Measurements from ENCODE around the gene SLC6A1. TPM values are rescaled to one million over a fixed set of nuclear protein-coding genes. Genes with fewer than 3 reads are reported as not detected.

SLC6A1 gene
- total RNA-seq, 1 experiment from 2014 or later, result not detected

GRCh38 chr3:10992943-10993728, 588 bp downstream of the SLC6A1 start:
- Histone ChIP-seq H3K14ac (ENCODE audit: insufficient read depth, low read length) (no peak overlapping the region; the same call in 1 of the 2 replicates), H3K4me1 (ENCODE audit: insufficient read depth, low read length) (no peaks in the 10 kb centered on the region; the same call in 1 of the 2 replicates), H2BK5ac (ENCODE audit: insufficient read length, low read length) (no peak overlapping the region), H2BK120ac (ENCODE audit: low read depth, low read length, poor library complexity, severe bottlenecking) (no peak overlapping the region), H3K9me3 (ENCODE audit: control insufficient read depth, low read depth, low read length) (no peaks in the 10 kb centered on the region), H4K20me1 (ENCODE audit: control insufficient read depth, insufficient read depth, insufficient read length) (no peaks in the 10 kb centered on the region), H2BK12ac (ENCODE audit: insufficient read length, low read depth, low read length) (no peak overlapping the region), H4K91ac (ENCODE audit: insufficient read length, low read depth, low read length) (no peak overlapping the region), H3K27me3 (ENCODE audit: insufficient read depth, low read length) (peaks cover 26% of the 10 kb centered on the region; the same call in 1 of the 2 replicates), H3K9ac (ENCODE audit: extremely low read depth, insufficient read length, low read length) (no peak overlapping the region), H3K4me2 (ENCODE audit: insufficient read depth, insufficient read length, low read length) (peak overlapping the region; percentile 43), H4K5ac (ENCODE audit: insufficient read length, low read depth, low read length) (no peak overlapping the region), H3K23ac (ENCODE audit: insufficient read length, low read depth, low read length) (no peak overlapping the region), H3K23me2 (ENCODE audit: insufficient read length, low read depth, low read length, poor library complexity, severe bottlenecking) (peaks cover 5% of the 10 kb centered on the region), H3K27ac (ENCODE audit: insufficient read length, low read depth, low read length) (no peak overlapping the region), H3T11ph (ENCODE audit: low read length) (no peak overlapping the region), H3K4ac (ENCODE audit: low read depth, low read length) (no peak overlapping the region), H3K56ac (ENCODE audit: insufficient read length, low read depth, low read length) (no peak overlapping the region), H2BK15ac (ENCODE audit: low read depth, low read length) (no peak overlapping the region), H3K79me1 (ENCODE audit: insufficient read depth, low read depth, low read length, poor library complexity, severe bottlenecking) (no peaks in the 10 kb centered on the region), H2AK5ac (ENCODE audit: insufficient read length, low read length) (no peak overlapping the region), H4K8ac (replicated peaks; ENCODE audit: insufficient read length, low read depth, low read length) (no peak overlapping the region), H3K18ac (ENCODE audit: insufficient read length, low read depth, low read length) (no peak overlapping the region), H2AFZ (ENCODE audit: low read length) (no peak overlapping the region), H2BK20ac (ENCODE audit: low read depth, low read length, poor library complexity, severe bottlenecking) (no peak overlapping the region), H3K79me2 (ENCODE audit: insufficient read depth, low read length) (no peaks in the 10 kb centered on the region)
- Mint-ChIP-seq H3K4me1 (peaks cover 13 to 25% of the 10 kb centered on the region in 2 experiments), H3K27me3 (ENCODE audit: low read depth) (peaks cover 92% of the 10 kb centered on the region), H3K36me3 (ENCODE audit: insufficient read depth in 1 of 3, low read depth in 3 of 3) (no peaks in the 10 kb centered on the region; a peak in 1 of 7 replicates), H3K27ac (no peak overlapping the region), H3K9me3 (no peaks in the 10 kb centered on the region; a peak in 1 of 5 replicates), H3K4me3 (peak overlapping the region; percentile 54 to 79)
- WGBS (ENCODE audit: extremely low coverage, insufficient read length, low lambda C conversion rate), result no CpG with 5 or more reads among the region's 69 CpGs
- DNase-seq, result peak; percentile 37
- no peak for TF ChIP-seq CTCF (conservative IDR thresholded peaks at IDR 0.05)
